HEK293 (cell line): ENCODE data around the gene AIPL1.

Experiments
- CTCF ChIP-seq: fragments of 450-650 bp; formaldehyde crosslinking; IDR thresholded peaks from 2 replicates; pipeline ENCODE4 v1.5.1; 2016; ENCODE audit warnings: missing biosample characterization, missing genetic modification characterization
- ZNF571 ChIP-seq: fragments of 450-650 bp; formaldehyde crosslinking; IDR thresholded peaks from 2 replicates; pipeline ENCODE4 v1.5.0; 2017; ENCODE audit warnings: missing biosample characterization, missing genetic modification characterization

GRCh38 chr17:6456914-6457687, 22.2 kb upstream of the AIPL1 start:
- TF ChIP-seq CTCF (tag by site-specific recombination) (no peak), ZNF571 (no peak)
